Spleen (tissue), 7 donors: Measurements from ENCODE around the gene GPRC5C.

ENCODE experiments used
- POLR2A ChIP-seq, 3 donors: fragments of 450-650 bp; IDR thresholded peaks; one replicate each; pipeline ENCODE4 v1.5.1; 2017; ENCODE audit warnings: antibody characterized with exemption in 3 of 3, mild to moderate bottlenecking in 1 of 3
- TF ChIP-seq, protein P1 (sequence below), 11 experiments: fragments of 200-600 bp in 7 of 11; fragments of 450-650 bp in 4 of 11; sonication (generic) in 4 of 11; IDR thresholded peaks in 8 of 11; conservative IDR thresholded peaks in 3 of 11; 1 replicate in 7 of 11; 2 replicates in 4 of 11; pipeline versions ENCODE4 v1.4.0 to v1.8.0; 2016 to 2021; ENCODE audit warnings: antibody characterized with exemption in 11 of 11, inconsistent platforms in 4 of 11, mild to moderate bottlenecking in 1 of 11
- donor health status: DM: no; HTN: no; CAD: no; lungs with moderate emphysema.
- donor health status: DM: no; HTN: no; CAD: no.
- donor health status: DM: no; HTN: no; CAD: no.

DNA sequence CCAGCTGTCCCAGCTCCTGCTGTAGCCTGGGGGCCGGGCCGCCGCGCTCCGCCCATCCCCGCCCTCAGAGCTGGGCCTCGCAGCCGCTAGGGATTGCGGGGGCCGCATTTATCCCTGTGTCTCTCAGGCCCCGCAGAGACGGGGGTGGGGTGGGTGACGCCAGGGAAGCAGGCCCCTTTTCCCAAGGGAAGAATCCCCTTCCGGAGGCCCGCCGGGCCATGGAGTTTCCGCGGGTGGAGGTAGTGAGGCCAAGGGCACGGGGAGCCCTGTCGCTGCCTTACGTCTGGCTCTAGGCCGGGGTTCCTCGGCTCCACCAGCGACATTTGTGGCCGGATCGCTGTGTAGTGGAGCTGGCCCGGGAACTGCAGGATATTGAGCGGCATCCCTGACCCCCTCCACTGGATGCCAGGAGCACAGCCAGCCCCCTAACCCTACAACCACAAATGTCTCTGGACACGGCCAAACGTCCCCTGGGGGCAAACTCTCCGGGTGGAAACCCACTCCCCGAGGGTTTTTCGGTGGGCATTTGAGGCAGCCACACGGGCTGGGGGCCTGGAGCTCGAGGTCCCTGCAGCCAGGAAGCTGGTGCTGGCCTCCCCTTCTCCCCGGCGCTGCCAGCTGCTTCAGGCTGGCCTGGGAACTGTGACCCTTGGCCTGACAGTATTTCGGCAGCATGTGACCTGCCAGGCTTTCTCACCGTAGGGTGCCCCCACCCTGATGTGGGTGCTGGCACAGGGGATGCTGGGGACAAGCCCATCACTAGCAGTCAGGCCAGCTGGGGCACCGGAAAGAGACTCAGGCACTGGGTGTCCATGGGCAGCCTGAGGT, 22.5 kb downstream of the GPRC5C start:
- TF ChIP-seq, protein P1, sequence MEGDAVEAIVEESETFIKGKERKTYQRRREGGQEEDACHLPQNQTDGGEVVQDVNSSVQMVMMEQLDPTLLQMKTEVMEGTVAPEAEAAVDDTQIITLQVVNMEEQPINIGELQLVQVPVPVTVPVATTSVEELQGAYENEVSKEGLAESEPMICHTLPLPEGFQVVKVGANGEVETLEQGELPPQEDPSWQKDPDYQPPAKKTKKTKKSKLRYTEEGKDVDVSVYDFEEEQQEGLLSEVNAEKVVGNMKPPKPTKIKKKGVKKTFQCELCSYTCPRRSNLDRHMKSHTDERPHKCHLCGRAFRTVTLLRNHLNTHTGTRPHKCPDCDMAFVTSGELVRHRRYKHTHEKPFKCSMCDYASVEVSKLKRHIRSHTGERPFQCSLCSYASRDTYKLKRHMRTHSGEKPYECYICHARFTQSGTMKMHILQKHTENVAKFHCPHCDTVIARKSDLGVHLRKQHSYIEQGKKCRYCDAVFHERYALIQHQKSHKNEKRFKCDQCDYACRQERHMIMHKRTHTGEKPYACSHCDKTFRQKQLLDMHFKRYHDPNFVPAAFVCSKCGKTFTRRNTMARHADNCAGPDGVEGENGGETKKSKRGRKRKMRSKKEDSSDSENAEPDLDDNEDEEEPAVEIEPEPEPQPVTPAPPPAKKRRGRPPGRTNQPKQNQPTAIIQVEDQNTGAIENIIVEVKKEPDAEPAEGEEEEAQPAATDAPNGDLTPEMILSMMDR (IDR thresholded peaks at IDR 0.05 in 8 of 11, conservative IDR thresholded peaks at IDR 0.05 in 3 of 11): peak in 5 of 11 experiments; percentile 1 to 75 (median 44)
- TF ChIP-seq POLR2A (IDR thresholded peaks at IDR 0.05): no peak
